Measurements from ENCODE around the gene DOCK4. TPM values are rescaled to one million over a fixed set of nuclear protein-coding genes. Genes with fewer than 3 reads are reported as not detected.

DOCK4 gene
- total RNA-seq, 4 donors from 2014 or later: 12.7 to 28.4 (median 19.5) TPM

GRCh38 chr7:111802194-111802772 lies 403.9 kb downstream of the DOCK4 start:
- WGBS, 2 donors (ENCODE audit: low coverage in 1 of 2): 82 to 97% methylated on average over 3 of the region's 3 CpGs
- in situ Hi-C loops (cut with MboI; ENCODE audit: low pct_ligation_motif_present in 1 of 4, low pct_unique_long_range_greater_than_20kb in 1 of 4, low sequenced_read_pairs in 3 of 4): no loop called here
- TF ChIP-seq POLR2A (IDR thresholded peaks at IDR 0.05) (no peak), CTCF (IDR thresholded peaks at IDR 0.05) (no peak), EP300 (IDR thresholded peaks at IDR 0.05; ENCODE audit: low read depth) (no peak), POLR2AphosphoS5 (IDR thresholded peaks at IDR 0.05) (no peak)

GRCh38 chr7:111801277-111801676 lies 404.9 kb downstream of the DOCK4 start:
- peaks cover 31 to 37% of the 10 kb centered on the region in 2 donors for H3K9me3 ChIP-seq

More at GRCh38 chr7:111802194-111802772, 403.9 kb downstream of the DOCK4 start:
- no peaks in the 10 kb centered on the region for H3K27me3 ChIP-seq
- peaks cover 21 to 27% of the 10 kb centered on the region in 2 donors for H3K9me3 ChIP-seq
- H3K27ac ChIP-seq: no peak overlapping the region
- H3K4me1 ChIP-seq: no peaks in the 10 kb centered on the region
- no peak for DNase-seq
- intact Hi-C loops (cut with DNase I; ENCODE audit: low total_unique reads): no loop called here
- no peak overlapping the region for H3K4me3 ChIP-seq
- H3K36me3 ChIP-seq: peaks cover 0 to 2% (median 0%) of the 10 kb centered on the region in 4 donors

GRCh38 chr7:111796671-111797070 lies 409.5 kb downstream of the DOCK4 start:
- intact Hi-C loops (cut with DNase I; ENCODE audit: low total_unique reads) (no loop called here), in situ Hi-C loops (cut with MboI; ENCODE audit: low pct_ligation_motif_present in 1 of 4, low pct_unique_long_range_greater_than_20kb in 1 of 4, low sequenced_read_pairs in 3 of 4) (no loop called here)
- DNase-seq: no peak
- H3K9me3 ChIP-seq: peaks cover 45 to 49% of the 10 kb centered on the region in 2 donors
- H3K27ac ChIP-seq: no peak overlapping the region
- H3K4me1 ChIP-seq: no peaks in the 10 kb centered on the region
- no peak overlapping the region for H3K4me3 ChIP-seq
- TF ChIP-seq CTCF (IDR thresholded peaks at IDR 0.05) (no peak), POLR2A (IDR thresholded peaks at IDR 0.05) (no peak), EP300 (IDR thresholded peaks at IDR 0.05; ENCODE audit: low read depth) (no peak), POLR2AphosphoS5 (IDR thresholded peaks at IDR 0.05) (no peak)
- H3K27me3 ChIP-seq: no peaks in the 10 kb centered on the region
- 79% methylated on average over 7 of the region's 7 CpGs for WGBS, 2 donors (ENCODE audit: low coverage in 1 of 2)
- peaks cover 0 to 17% (median 0%) of the 10 kb centered on the region in 4 donors for H3K36me3 ChIP-seq

More at GRCh38 chr7:111801277-111801676, 404.9 kb downstream of the DOCK4 start:
- Histone ChIP-seq H3K27me3 (no peaks in the 10 kb centered on the region), H3K4me3 (no peak overlapping the region), H3K4me1 (no peaks in the 10 kb centered on the region), H3K36me3 (peaks cover 0 to 12% (median 0%) of the 10 kb centered on the region in 4 donors), H3K27ac (no peak overlapping the region)
- DNase-seq: no peak
- 92 to 100% methylated on average over 4 of the region's 4 CpGs for WGBS, 2 donors (ENCODE audit: low coverage in 1 of 2)
- in situ Hi-C loops (cut with MboI; ENCODE audit: low pct_ligation_motif_present in 1 of 4, low pct_unique_long_range_greater_than_20kb in 1 of 4, low sequenced_read_pairs in 3 of 4) (no loop called here), intact Hi-C loops (cut with DNase I; ENCODE audit: low total_unique reads) (no loop called here)
- no peak for TF ChIP-seq POLR2AphosphoS5 (IDR thresholded peaks at IDR 0.05)
- no peak for TF ChIP-seq POLR2A (IDR thresholded peaks at IDR 0.05)
- TF ChIP-seq EP300 (IDR thresholded peaks at IDR 0.05; ENCODE audit: low read depth): no peak
- TF ChIP-seq CTCF (IDR thresholded peaks at IDR 0.05): no peak

- TF ChIP-seq CTCF (IDR thresholded peaks at IDR 0.05): no peak
- TF ChIP-seq EP300 (IDR thresholded peaks at IDR 0.05; ENCODE audit: low read depth): no peak
- no peak for TF ChIP-seq POLR2AphosphoS5 (IDR thresholded peaks at IDR 0.05)
- TF ChIP-seq POLR2A (IDR thresholded peaks at IDR 0.05): no peak
- no peak for DNase-seq
- in situ Hi-C loops (cut with MboI; ENCODE audit: low pct_ligation_motif_present in 1 of 4, low pct_unique_long_range_greater_than_20kb in 1 of 4, low sequenced_read_pairs in 3 of 4) (no loop called here), intact Hi-C loops (cut with DNase I; ENCODE audit: low total_unique reads) (no loop called here)
- Histone ChIP-seq H3K4me3 (no peak overlapping the region), H3K27ac (no peak overlapping the region), H3K9me3 (peaks cover 3 to 5% of the 10 kb centered on the region in 2 donors), H3K36me3 (no peaks in the 10 kb centered on the region), H3K27me3 (no peaks in the 10 kb centered on the region), H3K4me1 (peaks cover 0 to 2% (median 0%) of the 10 kb centered on the region in 4 donors)
Observed at GRCh38 chr7:111789870-111790269, 416.3 kb downstream of the DOCK4 start.
